Activated CD8-positive, alpha-beta memory T cell treated with anti-CD3 and anti-CD28 coated beads for 48 hours (primary cell): ENCODE data around the gene C2CD2.
"Not testable (repeated sequence)": the region's sequence is repeated elsewhere in the genome, so short reads cannot be mapped to it uniquely, and the experiment has no call there.

ENCODE experiments used
- DNase-seq, 3 experiments: peaks; one replicate each; pipeline ENCODE4 v3.0.0-alpha.2; 2020; ENCODE audit warnings: low read depth in 2 of 3, low spot score in 2 of 3

The C2CD2 gene

GRCh38 chr21:41953831-41954653 is at the start of gene C2CD2:
C2CD2 (minus strand) TSS chr21:41954018; CDS start chr21:41953648, 370 bp downstream.
- peak in 1 of 3 experiments; percentile 11 for DNase-seq

- DNase-seq, result no peak
Measured at GRCh38 chr21:42003051-42003461, 49.2 kb upstream of the C2CD2 start.

GRCh38 chr21:42002421-42002958 is 48.7 kb upstream of the C2CD2 start:
- DNase-seq, result peak in 2 of 3 experiments; percentile 22 to 49

GRCh38 chr21:42001781-42002180 is 48.0 kb upstream of the C2CD2 start:
- DNase-seq, result no peak

GRCh38 chr21:42000908-42001307 is 47.1 kb upstream of the C2CD2 start:
- no peak for DNase-seq

GRCh38 chr21:41997657-41998056 is 43.8 kb upstream of the C2CD2 start:
- DNase-seq, result no peak

GRCh38 chr21:41995577-41995976 is 41.8 kb upstream of the C2CD2 start:
- no peak for DNase-seq

- not testable (repeated sequence) for DNase-seq
Measured at GRCh38 chr21:41994613-41995012, 40.8 kb upstream of the C2CD2 start.

GRCh38 chr21:41993744-41994143 is 39.9 kb upstream of the C2CD2 start:
- DNase-seq, result no peak

GRCh38 chr21:41992576-41992975 is 38.8 kb upstream of the C2CD2 start:
- DNase-seq, result no peak

- no peak for DNase-seq
Measured at GRCh38 chr21:41991659-41992058, 37.8 kb upstream of the C2CD2 start.

- no peak for DNase-seq
Measured at GRCh38 chr21:41989698-41990097, 35.9 kb upstream of the C2CD2 start.

- DNase-seq, result no peak
Measured at GRCh38 chr21:41987310-41987709, 33.5 kb upstream of the C2CD2 start.

GRCh38 chr21:41985662-41986416 is 32.0 kb upstream of the C2CD2 start:
- DNase-seq, result no peak

- DNase-seq, result no peak
Measured at GRCh38 chr21:41983229-41983628, 29.4 kb upstream of the C2CD2 start.

- DNase-seq, result no peak
Measured at GRCh38 chr21:41980561-41980960, 26.7 kb upstream of the C2CD2 start.

GRCh38 chr21:41979751-41980369 is 26.0 kb upstream of the C2CD2 start:
- no peak for DNase-seq

- DNase-seq, result no peak
Measured at GRCh38 chr21:41979335-41979734, 25.5 kb upstream of the C2CD2 start.

- DNase-seq, result no peak
Measured at GRCh38 chr21:41977034-41977950, 23.5 kb upstream of the C2CD2 start.

GRCh38 chr21:41976611-41977010 is 22.8 kb upstream of the C2CD2 start:
- no peak for DNase-seq
